Activated CD8-positive, alpha-beta T cell treated with anti-CD3 and anti-CD28 coated beads for 36 hours (primary cell): ENCODE measurements around the gene MYO10. TPM values are rescaled to one million over a fixed set of nuclear protein-coding genes. Genes with fewer than 3 reads are reported as not detected.
"Not testable (repeated sequence)": the region's sequence is repeated elsewhere in the genome, so short reads cannot be mapped to it uniquely, and the experiment has no call there.

Source experiments
- ATAC-seq: fragments of 200-7000 bp; cut with Tn5 transposase; one replicate; pipeline ENCODE4 v1.10.0; 2021; ENCODE audit warnings: mild to moderate bottlenecking, moderate library complexity
- CTCF ChIA-PET: fragments of 350-600 bp; sonication (Branson Sonifier 250); formaldehyde crosslinking; loops from one replicate; lab custom pipeline; 2021; ENCODE audit warnings: antibody characterized with exemption; lab: Charles Lee
- POLR2A ChIA-PET: fragments of 350-600 bp; sonication (Branson Sonifier 250); formaldehyde crosslinking; loops from one replicate; lab custom pipeline; 2021; ENCODE audit warnings: antibody characterized with exemption; lab: Charles Lee
- DNase-seq: peaks from one replicate; pipeline ENCODE4 v3.0.0-alpha.2; 2020
- H3K27ac Mint-ChIP-seq: one replicate; pipeline ENCODE4 v1.8.0; 2021; ENCODE audit warnings: mild to moderate bottlenecking, mixed read lengths
- H3K27me3 Mint-ChIP-seq: one replicate; pipeline ENCODE4 v1.8.0; 2021; ENCODE audit warnings: mixed read lengths
- H3K36me3 Mint-ChIP-seq: one replicate; pipeline ENCODE4 v1.8.0; 2021; ENCODE audit warnings: low read depth, mixed read lengths
- H3K4me1 Mint-ChIP-seq: one replicate; pipeline ENCODE4 v1.8.0; 2021; ENCODE audit warnings: low read depth, mixed read lengths
- H3K4me3 Mint-ChIP-seq: one replicate; pipeline ENCODE4 v1.8.0; 2021; ENCODE audit warnings: mild to moderate bottlenecking, moderate library complexity, mixed read lengths
- H3K9me3 Mint-ChIP-seq: one replicate; pipeline ENCODE4 v1.8.0; 2021; ENCODE audit warnings: mixed read lengths
- intact Hi-C: fragments of 100-400 bp; cut with micrococcal nuclease; formaldehyde crosslinking; loops from one replicate; pipeline ENCODE4 v1.10.0; 2022
- total RNA-seq, 2 experiments: library from RNA; stranded (reverse); gene quantifications; one replicate each; pipeline ENCODE4 v1.2.3, GENCODE V29; 2021
- TF ChIP-seq, protein P1 (sequence below): fragments of 200-600 bp; IDR thresholded peaks from one replicate; pipeline ENCODE4 v1.8.0; 2022; ENCODE audit warnings: antibody characterized with exemption, mild to moderate bottlenecking

Gene MYO10
- total RNA-seq, 2 experiments from 2014 or later = 0.09 TPM; not detected in 1

DNA sequence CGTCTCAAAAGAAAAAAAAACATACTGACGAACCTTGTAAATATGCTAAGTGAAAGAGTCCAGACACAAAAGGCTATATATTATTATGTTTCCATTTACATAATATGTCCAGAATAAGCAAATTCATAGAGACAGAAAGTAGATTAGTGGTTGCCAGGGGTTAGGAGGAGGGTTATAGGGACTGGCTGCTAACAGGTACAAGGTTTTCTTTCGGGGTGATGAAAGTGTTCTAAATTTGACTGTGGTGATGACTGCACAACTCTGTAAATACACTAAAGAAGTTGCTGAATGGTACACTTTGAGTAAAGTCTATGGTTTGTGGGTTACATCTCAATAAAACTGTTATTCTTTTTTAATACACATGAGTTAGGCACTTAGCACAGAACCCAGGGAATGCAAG is 98.8 kb downstream of the MYO10 start:
- Mint-ChIP-seq H3K27ac (no peak overlapping the region), H3K9me3 (no peaks in the 10 kb centered on the region), H3K4me3 (no peak overlapping the region), H3K27me3 (peaks cover 7% of the 10 kb centered on the region), H3K4me1 (no peaks in the 10 kb centered on the region), H3K36me3 (no peaks in the 10 kb centered on the region)
- intact Hi-C loops = no loop called here
- TF ChIP-seq, protein P1, sequence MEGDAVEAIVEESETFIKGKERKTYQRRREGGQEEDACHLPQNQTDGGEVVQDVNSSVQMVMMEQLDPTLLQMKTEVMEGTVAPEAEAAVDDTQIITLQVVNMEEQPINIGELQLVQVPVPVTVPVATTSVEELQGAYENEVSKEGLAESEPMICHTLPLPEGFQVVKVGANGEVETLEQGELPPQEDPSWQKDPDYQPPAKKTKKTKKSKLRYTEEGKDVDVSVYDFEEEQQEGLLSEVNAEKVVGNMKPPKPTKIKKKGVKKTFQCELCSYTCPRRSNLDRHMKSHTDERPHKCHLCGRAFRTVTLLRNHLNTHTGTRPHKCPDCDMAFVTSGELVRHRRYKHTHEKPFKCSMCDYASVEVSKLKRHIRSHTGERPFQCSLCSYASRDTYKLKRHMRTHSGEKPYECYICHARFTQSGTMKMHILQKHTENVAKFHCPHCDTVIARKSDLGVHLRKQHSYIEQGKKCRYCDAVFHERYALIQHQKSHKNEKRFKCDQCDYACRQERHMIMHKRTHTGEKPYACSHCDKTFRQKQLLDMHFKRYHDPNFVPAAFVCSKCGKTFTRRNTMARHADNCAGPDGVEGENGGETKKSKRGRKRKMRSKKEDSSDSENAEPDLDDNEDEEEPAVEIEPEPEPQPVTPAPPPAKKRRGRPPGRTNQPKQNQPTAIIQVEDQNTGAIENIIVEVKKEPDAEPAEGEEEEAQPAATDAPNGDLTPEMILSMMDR = no peak
- DNase-seq (no peak), ATAC-seq (no peak)
- POLR2A ChIA-PET = no interaction called here
- CTCF ChIA-PET = no interaction called here

DNA sequence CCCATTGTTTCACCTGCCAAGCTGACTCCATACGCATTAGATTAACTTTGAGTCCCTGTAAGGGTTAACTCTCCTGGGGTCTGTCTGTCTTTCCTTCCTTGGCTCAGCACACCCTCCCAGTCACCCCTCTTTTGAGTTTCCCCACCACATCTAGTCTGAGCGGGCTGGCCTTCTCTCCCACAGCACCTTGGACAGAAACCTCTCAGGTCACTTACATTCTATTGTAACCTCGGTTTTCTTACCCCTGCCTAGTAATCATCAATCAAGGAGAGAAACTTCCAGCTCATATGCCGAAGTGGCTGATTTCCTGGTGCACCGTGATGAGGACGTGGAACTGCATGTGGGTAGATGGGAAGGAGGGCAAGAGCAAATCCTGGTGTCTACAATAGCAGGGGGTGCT is 102.1 kb downstream of the MYO10 start:
- peaks cover 2% of the 10 kb centered on the region for H3K9me3 Mint-ChIP-seq
- POLR2A ChIA-PET = no interaction called here
- no peak for ATAC-seq
- intact Hi-C loops = no loop called here
- peaks cover 4% of the 10 kb centered on the region for H3K27me3 Mint-ChIP-seq
- CTCF ChIA-PET = no interaction called here
- H3K4me1 Mint-ChIP-seq = no peaks in the 10 kb centered on the region
- H3K27ac Mint-ChIP-seq = no peak overlapping the region
- TF ChIP-seq, protein P1 = no peak
- no peak for DNase-seq
- no peaks in the 10 kb centered on the region for H3K36me3 Mint-ChIP-seq
- no peak overlapping the region for H3K4me3 Mint-ChIP-seq

DNA sequence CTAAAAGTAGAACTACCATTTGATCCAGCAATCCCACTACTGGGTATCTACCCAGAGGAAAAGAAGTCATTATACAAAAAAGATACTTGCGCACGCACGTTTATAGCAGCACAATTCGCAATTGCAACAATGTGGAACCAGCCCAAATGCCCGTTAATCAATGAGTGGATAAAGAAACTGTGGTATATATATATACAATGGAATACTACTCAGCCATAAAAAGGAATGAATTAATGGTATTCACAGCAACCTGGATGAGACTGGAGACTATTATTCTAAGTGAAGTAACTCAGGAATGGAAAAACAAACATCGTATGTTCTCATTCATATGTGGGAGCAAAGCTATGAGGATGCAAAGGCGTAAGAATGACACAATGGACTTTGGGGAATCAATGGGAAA is 104.8 kb downstream of the MYO10 start:
- H3K27ac Mint-ChIP-seq, H3K27me3 Mint-ChIP-seq, H3K4me3 Mint-ChIP-seq, H3K36me3 Mint-ChIP-seq, H3K9me3 Mint-ChIP-seq, ATAC-seq, CTCF ChIA-PET, POLR2A ChIA-PET, intact Hi-C loops, H3K4me1 Mint-ChIP-seq, DNase-seq: not testable (repeated sequence)

DNA sequence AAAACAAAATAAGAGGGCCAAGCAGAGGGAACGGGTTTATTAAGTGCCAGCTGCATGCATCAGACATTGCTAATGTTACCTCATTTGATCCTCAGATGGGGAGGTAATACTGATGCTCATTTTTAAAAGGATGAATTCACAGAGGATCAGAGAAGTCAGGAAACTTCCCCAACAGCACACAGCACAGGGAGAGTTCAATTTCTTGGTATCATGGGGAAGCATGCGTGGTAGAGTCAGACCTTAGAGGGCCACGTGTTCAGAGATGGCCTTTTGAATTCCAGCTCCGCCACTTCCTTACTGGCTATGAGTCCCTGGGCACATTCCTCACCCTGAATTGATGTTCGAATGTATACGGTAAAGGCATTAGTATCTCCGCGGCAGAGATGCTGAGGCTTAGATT is 108.3 kb downstream of the MYO10 start:
- POLR2A ChIA-PET = no interaction called here
- H3K9me3 Mint-ChIP-seq = peaks cover 2% of the 10 kb centered on the region
- H3K27me3 Mint-ChIP-seq = peaks cover 9% of the 10 kb centered on the region
- TF ChIP-seq, protein P1 = no peak
- no peak overlapping the region for H3K27ac Mint-ChIP-seq
- H3K4me1 Mint-ChIP-seq = no peaks in the 10 kb centered on the region
- intact Hi-C loops = no loop called here
- no peak for DNase-seq
- CTCF ChIA-PET = no interaction called here
- no peak overlapping the region for H3K4me3 Mint-ChIP-seq
- no peak for ATAC-seq
- H3K36me3 Mint-ChIP-seq = no peaks in the 10 kb centered on the region

DNA sequence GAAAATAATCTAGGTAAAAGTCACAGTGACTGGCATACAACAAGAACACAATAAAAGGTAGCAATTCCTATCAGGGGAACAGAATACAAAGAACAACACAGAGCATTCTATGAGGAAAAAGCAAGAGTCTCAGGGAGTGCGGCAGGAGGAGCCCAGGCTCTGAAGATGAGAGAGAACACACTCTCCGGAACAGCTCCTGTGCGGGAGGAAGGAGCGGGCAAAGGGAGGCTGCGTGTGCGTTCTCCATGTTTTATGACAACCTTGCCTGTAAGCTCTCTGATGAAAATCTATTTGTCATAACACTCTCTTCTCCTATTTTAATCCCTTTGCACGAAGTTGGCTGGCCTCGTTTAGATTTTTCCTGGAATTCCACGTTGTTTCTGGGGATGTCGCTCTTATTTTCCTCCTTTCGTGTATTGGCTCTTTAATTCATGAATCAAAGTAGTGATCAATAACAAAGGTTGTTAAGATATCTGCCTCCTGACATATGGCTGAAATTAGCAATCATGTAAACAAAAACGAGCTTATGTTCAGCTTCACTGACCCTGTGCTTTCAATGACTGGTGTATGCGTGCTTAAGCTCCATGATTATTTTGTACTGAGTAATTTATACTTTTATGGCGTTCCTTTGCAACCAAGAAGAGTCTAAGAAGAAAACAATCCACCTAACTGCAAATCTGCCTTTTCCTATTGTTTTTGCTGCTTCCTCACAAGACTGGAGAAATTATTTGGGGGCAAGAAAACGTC is 109.5 kb downstream of the MYO10 start:
- H3K4me3 Mint-ChIP-seq = no peak overlapping the region
- H3K4me1 Mint-ChIP-seq = no peaks in the 10 kb centered on the region
- DNase-seq (no peak), ATAC-seq (no peak)
- H3K27me3 Mint-ChIP-seq = peaks cover 9% of the 10 kb centered on the region
- CTCF ChIA-PET = no interaction called here
- no peaks in the 10 kb centered on the region for H3K36me3 Mint-ChIP-seq
- POLR2A ChIA-PET = no interaction called here
- intact Hi-C loops = no loop called here
- peaks cover 2% of the 10 kb centered on the region for H3K9me3 Mint-ChIP-seq
- TF ChIP-seq, protein P1 = no peak
- no peak overlapping the region for H3K27ac Mint-ChIP-seq
